ENCODE data around the gene HCFC1R1.

The HCFC1R1 gene

GRCh38 chr16:2991566-2992261, 32.0 kb downstream of the HCFC1R1 start:
- no peak for DNase-seq (ENCODE audit: low read depth)
- H3K4me3 ChIP-seq (ENCODE audit: control insufficient read depth, low read depth, low read length) = no peak overlapping the region
- TF ChIP-seq CTCF (IDR thresholded peaks at IDR 0.05; ENCODE audit: control insufficient read depth, insufficient read depth, low read depth, low read length, missing control alignments) = no peak

- DNase-seq (ENCODE audit: low read depth) = no peak
- no peak for TF ChIP-seq CTCF (IDR thresholded peaks at IDR 0.05; ENCODE audit: control insufficient read depth, insufficient read depth, low read depth, low read length, missing control alignments)
- no peak overlapping the region for H3K4me3 ChIP-seq (ENCODE audit: control insufficient read depth, low read depth, low read length)
Measured at GRCh38 chr16:2990891-2991290, 32.9 kb downstream of the HCFC1R1 start.

GRCh38 chr16:2988590-2989099, 35.1 kb downstream of the HCFC1R1 start:
- no peak for DNase-seq (ENCODE audit: low read depth)
- no peak overlapping the region for H3K4me3 ChIP-seq (ENCODE audit: control insufficient read depth, low read depth, low read length)
- TF ChIP-seq CTCF (IDR thresholded peaks at IDR 0.05; ENCODE audit: control insufficient read depth, insufficient read depth, low read depth, low read length, missing control alignments) = no peak

- H3K4me3 ChIP-seq (ENCODE audit: control insufficient read depth, low read depth, low read length) = no peak overlapping the region
- TF ChIP-seq CTCF (IDR thresholded peaks at IDR 0.05; ENCODE audit: control insufficient read depth, insufficient read depth, low read depth, low read length, missing control alignments) = no peak
- DNase-seq (ENCODE audit: low read depth) = no peak
Measured at GRCh38 chr16:2987833-2988232, 35.9 kb downstream of the HCFC1R1 start.

GRCh38 chr16:2987286-2987685, 36.5 kb downstream of the HCFC1R1 start:
- no peak for DNase-seq (ENCODE audit: low read depth)
- no peak for TF ChIP-seq CTCF (IDR thresholded peaks at IDR 0.05; ENCODE audit: control insufficient read depth, insufficient read depth, low read depth, low read length, missing control alignments)
- no peak overlapping the region for H3K4me3 ChIP-seq (ENCODE audit: control insufficient read depth, low read depth, low read length)

GRCh38 chr16:2986623-2987188, 37.0 kb downstream of the HCFC1R1 start:
- no peak for TF ChIP-seq CTCF (IDR thresholded peaks at IDR 0.05; ENCODE audit: control insufficient read depth, insufficient read depth, low read depth, low read length, missing control alignments)
- no peak for DNase-seq (ENCODE audit: low read depth)
- no peak overlapping the region for H3K4me3 ChIP-seq (ENCODE audit: control insufficient read depth, low read depth, low read length)

All from AG09309 (cell line).